Right atrium auricular region (tissue), 2 donors: ENCODE data around the gene EFCAB5. TPM values are rescaled to one million over a fixed set of nuclear protein-coding genes. Genes with fewer than 3 reads are reported as not detected.
"Not testable (repeated sequence)": the region's sequence is repeated elsewhere in the genome, so short reads cannot be mapped to it uniquely, and the experiment has no call there.

Experiments used
- DNase-seq: peaks from one replicate; pipeline ENCODE4 v3.0.0-alpha.2; 2019; ENCODE audit warnings: low spot score
- H3K27ac ChIP-seq, 2 donors: fragments of 200-600 bp; sonication (generic); 1 replicate in 1 of 2; 2 replicates in 1 of 2; pipeline ENCODE4 v1.5.1; 2016 to 2019
- H3K27me3 ChIP-seq, 2 donors: fragments of 200-600 bp; sonication (generic); one replicate each; pipeline versions ENCODE4 v1.5.1 to v1.6.0; 2017 to 2019
- H3K36me3 ChIP-seq: fragments of 200-600 bp; sonication (generic); one replicate; pipeline ENCODE4 v1.5.1; 2016
- H3K4me1 ChIP-seq, 2 donors: fragments of 200-600 bp; sonication (generic); one replicate each; pipeline versions ENCODE4 v1.5.1 to v1.6.0; 2017 to 2019
- H3K4me3 ChIP-seq, 2 donors: fragments of 200-600 bp; sonication (generic); 1 replicate in 1 of 2; 2 replicates in 1 of 2; pipeline ENCODE4 v1.5.1; 2017 to 2019; ENCODE audit warnings: mild to moderate bottlenecking in 1 of 2, moderate library complexity in 1 of 2
- H3K9me3 ChIP-seq, 2 donors: fragments of 200-600 bp; sonication (generic); one replicate each; pipeline ENCODE4 v1.5.1; 2019
- CTCF ChIP-seq, 2 donors: fragments of 200-600 bp; sonication (generic); IDR thresholded peaks; one replicate each; pipeline ENCODE4 v1.5.1; 2019; ENCODE audit warnings: antibody characterized with exemption in 2 of 2
- total RNA-seq, 2 donors: library from RNA; depleted of rRNA; stranded (reverse); fragments of >200 nt; gene quantifications; one replicate each; pipeline ENCODE4 v1.1.0, GENCODE V29; 2016

Gene EFCAB5
- total RNA-seq, 2 donors from 2014 or later: not detected

- Histone ChIP-seq H3K27ac (no peak overlapping the region), H3K4me1 (no peaks in the 10 kb centered on the region), H3K27me3 (no peaks in the 10 kb centered on the region), H3K9me3 (no peaks in the 10 kb centered on the region), H3K36me3 (no peaks in the 10 kb centered on the region), H3K4me3 (no peak overlapping the region)
- TF ChIP-seq CTCF (IDR thresholded peaks at IDR 0.05): no peak
- no peak for DNase-seq
These were observed 7.2 kb downstream of the EFCAB5 start for GRCh38 chr17:29948448-29949215.

- TF ChIP-seq CTCF (IDR thresholded peaks at IDR 0.05): no peak
- no peak overlapping the region for H3K27ac ChIP-seq
- DNase-seq: no peak
- no peaks in the 10 kb centered on the region for H3K9me3 ChIP-seq
- H3K27me3 ChIP-seq: no peaks in the 10 kb centered on the region
- no peak overlapping the region for H3K4me3 ChIP-seq
- no peaks in the 10 kb centered on the region for H3K36me3 ChIP-seq
- H3K4me1 ChIP-seq: no peaks in the 10 kb centered on the region
These were observed 8.3 kb downstream of the EFCAB5 start for GRCh38 chr17:29949696-29950095.

- DNase-seq: no peak
- Histone ChIP-seq H3K27me3 (no peaks in the 10 kb centered on the region), H3K27ac (no peak overlapping the region), H3K9me3 (no peaks in the 10 kb centered on the region), H3K36me3 (no peaks in the 10 kb centered on the region), H3K4me3 (no peak overlapping the region), H3K4me1 (no peaks in the 10 kb centered on the region)
- TF ChIP-seq CTCF (IDR thresholded peaks at IDR 0.05): no peak
These were observed 13.0 kb downstream of the EFCAB5 start for GRCh38 chr17:29954405-29954804.

GRCh38 chr17:29956225-29956624 lies 14.8 kb downstream of the EFCAB5 start:
- Histone ChIP-seq H3K4me3 (no peak overlapping the region), H3K9me3 (no peaks in the 10 kb centered on the region), H3K27ac (no peak overlapping the region), H3K27me3 (no peaks in the 10 kb centered on the region), H3K36me3 (no peaks in the 10 kb centered on the region), H3K4me1 (no peaks in the 10 kb centered on the region)
- TF ChIP-seq CTCF (IDR thresholded peaks at IDR 0.05): no peak
- DNase-seq: no peak

- H3K36me3 ChIP-seq, H3K27ac ChIP-seq, H3K9me3 ChIP-seq, H3K27me3 ChIP-seq, DNase-seq, H3K4me3 ChIP-seq, H3K4me1 ChIP-seq: not testable (repeated sequence)
These were observed 16.1 kb downstream of the EFCAB5 start for GRCh38 chr17:29957488-29957887.

GRCh38 chr17:29958947-29959657 lies 17.7 kb downstream of the EFCAB5 start:
- Histone ChIP-seq H3K4me1 (no peaks in the 10 kb centered on the region), H3K9me3 (no peaks in the 10 kb centered on the region), H3K27ac (no peak overlapping the region), H3K4me3 (no peak overlapping the region), H3K27me3 (no peaks in the 10 kb centered on the region), H3K36me3 (no peaks in the 10 kb centered on the region)
- TF ChIP-seq CTCF (IDR thresholded peaks at IDR 0.05): no peak
- no peak for DNase-seq
